WTC11 (cell line): ENCODE data around the gene CCM2L. TPM values are rescaled to one million over a fixed set of nuclear protein-coding genes. Genes with fewer than 3 reads are reported as not detected.

Experiments
- ATAC-seq: fragments of 200-7000 bp; cut with Tn5 transposase; 2 replicates; pipeline ENCODE4 v1.10.0; 2021; ENCODE audit warnings: mild to moderate bottlenecking, moderate library complexity
- CTCF ChIA-PET: fragments of 300-600 bp; sonication (Branson Sonifier 250); formaldehyde crosslinking; loops from one replicate; lab custom pipeline; 2021; ENCODE audit warnings: antibody characterized with exemption; lab: Charles Lee
- POLR2A ChIA-PET: fragments of 350-600 bp; sonication (Branson Sonifier 250); formaldehyde crosslinking; loops from one replicate; lab custom pipeline; 2021; ENCODE audit warnings: antibody characterized with exemption; lab: Charles Lee
- DNase-seq: peaks from one replicate; pipeline ENCODE4 v3.0.0; 2021; ENCODE audit warnings: low spot score
- H3K27ac Mint-ChIP-seq: 2 replicates; pipeline ENCODE4 v1.8.0; 2021; ENCODE audit warnings: mixed read lengths
- H3K27me3 Mint-ChIP-seq: 2 replicates; pipeline ENCODE4 v1.8.0; 2021; ENCODE audit warnings: low read depth, mild to moderate bottlenecking, moderate library complexity, mixed read lengths
- H3K36me3 Mint-ChIP-seq: 2 replicates; pipeline ENCODE4 v1.8.0; 2021; ENCODE audit warnings: mixed read lengths
- H3K4me1 Mint-ChIP-seq: 2 replicates; pipeline ENCODE4 v1.8.0; 2022; ENCODE audit warnings: mixed read lengths
- H3K4me3 Mint-ChIP-seq: 2 replicates; pipeline ENCODE4 v1.8.0; 2021; ENCODE audit warnings: mild to moderate bottlenecking, moderate library complexity, mixed read lengths
- H3K9me3 Mint-ChIP-seq: 2 replicates; pipeline ENCODE4 v1.8.0; 2021; ENCODE audit warnings: mixed read lengths
- CDX4 ChIP-seq: fragments of 250-450 bp; sonication (Bioruptor Pico); IDR thresholded peaks from 2 replicates; pipeline ENCODE4 v1.9.0; 2021; ENCODE audit warnings: moderate library complexity, mild to moderate bottlenecking, inconsistent platforms, borderline replicate concordance
- CREB1 ChIP-seq: sonication (generic); formaldehyde crosslinking; IDR thresholded peaks from 2 replicates; pipeline ENCODE4 v1.8.0; 2023; ENCODE audit warnings: mild to moderate bottlenecking, missing genetic modification reagents
- CREM ChIP-seq: sonication (generic); formaldehyde crosslinking; IDR thresholded peaks from 2 replicates; pipeline ENCODE4 v1.8.1; 2022; ENCODE audit warnings: mild to moderate bottlenecking, missing genetic modification reagents, moderate library complexity
- IRF1 ChIP-seq: sonication (generic); formaldehyde crosslinking; IDR thresholded peaks from 2 replicates; pipeline ENCODE4 v1.8.0; 2023; ENCODE audit warnings: missing genetic modification reagents
- PREB ChIP-seq: sonication (generic); formaldehyde crosslinking; IDR thresholded peaks from 2 replicates; pipeline ENCODE4 v1.8.1; 2022; ENCODE audit warnings: mild to moderate bottlenecking, missing genetic modification reagents, moderate library complexity, borderline replicate concordance
- RORB ChIP-seq: fragments of 250-450 bp; sonication (Bioruptor Pico); IDR thresholded peaks from 2 replicates; pipeline ENCODE4 v1.9.0; 2021; ENCODE audit warnings: mild to moderate bottlenecking
- SP1 ChIP-seq: sonication (generic); formaldehyde crosslinking; conservative IDR thresholded peaks from 2 replicates; pipeline ENCODE4 v1.8.1; 2022; ENCODE audit warnings: missing genetic modification reagents
- TEAD4 ChIP-seq: sonication (generic); formaldehyde crosslinking; IDR thresholded peaks from 2 replicates; pipeline ENCODE4 v1.8.0; 2022; ENCODE audit warnings: mild to moderate bottlenecking, missing genetic modification reagents
- TP53 ChIP-seq: sonication (generic); formaldehyde crosslinking; IDR thresholded peaks from 2 replicates; pipeline ENCODE4 v1.8.1; 2023; ENCODE audit warnings: mild to moderate bottlenecking, missing genetic modification reagents
- ZNF121 ChIP-seq: sonication (generic); formaldehyde crosslinking; IDR thresholded peaks from 2 replicates; pipeline ENCODE4 v1.8.0; 2023; ENCODE audit warnings: missing genetic modification reagents
- ZNF416 ChIP-seq: fragments of 250-450 bp; sonication (Bioruptor Pico); IDR thresholded peaks from 2 replicates; pipeline ENCODE4 v1.9.0; 2021; ENCODE audit warnings: mild to moderate bottlenecking, inconsistent platforms
- ZSCAN18 ChIP-seq: fragments of 250-450 bp; sonication (Bioruptor Pico); IDR thresholded peaks from 2 replicates; pipeline ENCODE4 v2.1.2; 2022; ENCODE audit warnings: mild to moderate bottlenecking, moderate library complexity
- total RNA-seq: library from RNA; stranded (reverse); gene quantifications from 3 replicates; pipeline ENCODE4 v1.2.3, GENCODE V29; 2021

The CCM2L gene
- total RNA-seq, 1 experiment from 2014 or later: 7.8 TPM

GRCh38 chr20:32078791-32079190, 68.6 kb downstream of the CCM2L start (continued):
- TF ChIP-seq RORB (no peak), PREB (CRISPR knock-in tag) (no peak)

- Mint-ChIP-seq H3K9me3 (no peaks in the 10 kb centered on the region), H3K27me3 (no peaks in the 10 kb centered on the region; the same call in 1 of the 2 replicates), H3K4me3 (no peak overlapping the region), H3K27ac (no peak overlapping the region), H3K4me1 (0 out of 2 replicates have a peak, but pooled peaks cover 4% of the 10 kb centered on the region), H3K36me3 (no peaks in the 10 kb centered on the region)
- ChIA-PET CTCF (interaction anchor here (0.5 to 2.0 kb wide), 5 partner anchors 12 to 62 kb away, joined by 4 to 5 read pairs (median 4); no protein-coding TSS in a partner anchor), POLR2A (no interaction called here)
- DNase-seq (no peak), ATAC-seq (peak; percentile 59)
- TF ChIP-seq TP53: no peak
- no peak for TF ChIP-seq CREB1
- TF ChIP-seq ZNF121: peak; percentile 93
- TF ChIP-seq, all 79 proteins: peak for 1
Observed at GRCh38 chr20:32079655-32080109, 69.4 kb downstream of the CCM2L start.

GRCh38 chr20:32080783-32081182, 70.5 kb downstream of the CCM2L start:
- no peak for ATAC-seq
- Mint-ChIP-seq H3K27ac (no peak overlapping the region), H3K9me3 (no peaks in the 10 kb centered on the region), H3K36me3 (no peaks in the 10 kb centered on the region), H3K4me3 (no peak overlapping the region), H3K4me1 (0 out of 2 replicates have a peak, but pooled peaks cover 4% of the 10 kb centered on the region), H3K27me3 (no peaks in the 10 kb centered on the region; the same call in 1 of the 2 replicates)
- TF ChIP-seq CREM (no peak), ZNF416 (no peak), TEAD4 (CRISPR knock-in tag) (no peak), ZNF121 (peak; percentile 88), SP1 (CRISPR knock-in tag) (no peak), ZSCAN18 (CRISPR knock-in tag) (no peak), CDX4 (CRISPR knock-in tag) (no peak), IRF1 (CRISPR knock-in tag) (no peak)
- ChIA-PET POLR2A (interaction anchor here (0.6 kb wide), 1 partner anchor 14 kb away, joined by 5 read pairs; no protein-coding TSS in a partner anchor), CTCF (interaction anchor here (1.1 to 2.0 kb wide), 4 partner anchors 11 to 228 kb away, joined by 4 to 9 read pairs (median 6); no protein-coding TSS in a partner anchor)
- no peak for DNase-seq

Other genes with a start within 250 kb of the CCM2L start
- gene MYLK2, start 191.1 kb upstream of the CCM2L start, total RNA-seq: 0.11 to 0.28 TPM in 2 of 3 replicates, not detected in the other
- not detected in 3 replicates for gene FOXS1, start 164.8 kb upstream of the CCM2L start, total RNA-seq
- gene DUSP15, start 139.9 kb upstream of the CCM2L start, total RNA-seq: 1.7 to 2.4 TPM (median 2.0 TPM) in 3 replicates
- gene TTLL9, start 139.8 kb upstream of the CCM2L start, total RNA-seq: 0.39 TPM in 1 of 3 replicates, not detected in the others
- gene PDRG1, start 58.4 kb upstream of the CCM2L start, total RNA-seq: 16.0 to 17.6 TPM (median 17.2 TPM) in 3 replicates
- 2.3 to 2.6 TPM (median 2.5 TPM) in 3 replicates for gene XKR7, start 42.3 kb upstream of the CCM2L start, total RNA-seq
- gene HCK, start 41.8 kb downstream of the CCM2L start, total RNA-seq: 1.2 to 1.4 TPM (median 1.3 TPM) in 3 replicates
- gene TM9SF4, start 99.3 kb downstream of the CCM2L start, total RNA-seq: 44.8 to 54.9 TPM (median 50.6 TPM) in 3 replicates
- 21.4 to 22.6 TPM (median 22.6 TPM) in 3 replicates for gene PLAGL2, start 197.3 kb downstream of the CCM2L start, total RNA-seq
- 23.4 to 29.4 TPM (median 25.2 TPM) in 3 replicates for gene POFUT1, start 197.4 kb downstream of the CCM2L start, total RNA-seq